K562 (cell line): ENCODE results near the gene HMGCLL1. TPM values are rescaled to one million over a fixed set of nuclear protein-coding genes. Genes with fewer than 3 reads are reported as not detected.

Source experiments
- ATAC-seq: fragments of 200-7000 bp; cut with Tn5 transposase; 3 replicates; pipeline ENCODE4 v1.9.1; 2020; ENCODE audit warnings: moderate library complexity
- BruUV-seq: library from RNA; stranded (reverse); fragments of 400-500 nt; replicated peaks from 2 replicates; lab custom pipeline; 2021; lab: Mats Ljungman, UMichigan
- CTCF ChIA-PET: fragments of 300-600 bp; formaldehyde crosslinking; extraction: SDS; loops from one replicate; lab custom pipeline; 2021; ENCODE audit warnings: low intra/inter-chr PET ratio; lab: Yijun Ruan, JAX
- POLR2A ChIA-PET: fragments of 300-600, 350-650 bp; sonication (Branson Sonifier 250); formaldehyde crosslinking; extraction: SDS; loops from one replicate; lab custom pipeline; 2021; ENCODE audit warnings: antibody characterized with exemption, inconsistent platforms; lab: Yijun Ruan, JAX
- DNase-seq, 4 experiments: peaks; one replicate each; pipeline versions ENCODE4 v3.0.0 to v3.0.0-alpha.2; 2011 to 2018; ENCODE audit warnings: low spot score in 3 of 4, mixed read lengths in 3 of 4; ENCODE audit errors: extremely low read depth in 1 of 4
- FAIRE-seq: peaks from 2 replicates; lab custom pipeline; 2011; peaks lifted over from hg19 to GRCh38; lab: Jason Lieb, UNC
- H2AFZ ChIP-seq: 2 replicates; pipeline ENCODE4 v1.6.0; 2011; ENCODE audit warnings: low read depth, low read length, control low read depth, inconsistent platforms
- H3K27ac ChIP-seq: fragments of 200-600 bp; 3 replicates; pipeline ENCODE4 v1.8.0; 2011; ENCODE audit warnings: low read depth, mild to moderate bottlenecking, control low read depth, inconsistent platforms, low read length, moderate library complexity, mixed read lengths; ENCODE audit errors: extremely low read depth
- H3K27me3 ChIP-seq, 2 experiments: fragments of 300-600 bp in 1 of 2; 2 replicates in 1 of 2; 3 replicates in 1 of 2; pipeline versions ENCODE4 v1.6.0 to v1.8.0; 2011; ENCODE audit warnings: inconsistent platforms in 2 of 2, low read length in 2 of 2, mild to moderate bottlenecking in 1 of 2, mixed read lengths in 1 of 2, moderate library complexity in 1 of 2; ENCODE audit not compliant: control insufficient read depth in 2 of 2, insufficient read depth in 2 of 2
- H3K36me3 ChIP-seq: fragments of 300-600 bp; 3 replicates; pipeline ENCODE4 v1.8.0; 2011; ENCODE audit warnings: mild to moderate bottlenecking, low read length, inconsistent platforms; ENCODE audit not compliant: control insufficient read depth, insufficient read depth
- H3K4me1 ChIP-seq, 2 experiments: fragments of 200-600 bp in 1 of 2; replicated peaks in 1 of 2; 2 replicates in 1 of 2; 3 replicates in 1 of 2; pipeline versions ENCODE4 v1.5.1 to v1.8.0; 2011; ENCODE audit warnings: inconsistent platforms in 2 of 2, low read length in 2 of 2, mild to moderate bottlenecking in 1 of 2, mixed read lengths in 1 of 2, moderate library complexity in 1 of 2; ENCODE audit not compliant: control insufficient read depth in 2 of 2, insufficient read depth in 2 of 2
- H3K4me2 ChIP-seq: 2 replicates; pipeline ENCODE4 v1.6.1; 2011; ENCODE audit warnings: low read length, control low read depth, inconsistent platforms, mixed read lengths; ENCODE audit not compliant: insufficient read depth
- H3K4me3 ChIP-seq: fragments of 200-600 bp; sonication (generic), shearing (Covaris generic); 2 replicates; pipeline ENCODE4 v1.5.1; 2016; ENCODE audit warnings: control low read depth, inconsistent platforms
- H3K79me2 ChIP-seq: fragments of 200-600 bp; 3 replicates; pipeline ENCODE4 v1.8.0; 2011; ENCODE audit warnings: low read length, inconsistent platforms; ENCODE audit not compliant: control insufficient read depth, insufficient read depth
- H3K9ac ChIP-seq, 2 experiments: 2 replicates each; pipeline versions ENCODE4 v1.6.0 to v1.6.1; 2011; ENCODE audit warnings: low read depth in 2 of 2, low read length in 2 of 2, control low read depth in 1 of 2, inconsistent platforms in 1 of 2, mild to moderate bottlenecking in 1 of 2, mixed read lengths in 1 of 2; ENCODE audit not compliant: insufficient read depth in 1 of 2
- H3K9me1 ChIP-seq: one replicate; pipeline ENCODE4 v1.6.0; 2011; ENCODE audit warnings: inconsistent platforms, mild to moderate bottlenecking, low read length, moderate library complexity; ENCODE audit not compliant: control insufficient read depth, insufficient read depth
- H3K9me3 ChIP-seq: replicated peaks from 2 replicates; pipeline ENCODE4 v1.5.1; 2011; ENCODE audit warnings: low read depth, low read length, inconsistent platforms; ENCODE audit not compliant: control insufficient read depth, insufficient read depth
- H4K20me1 ChIP-seq: replicated peaks from 2 replicates; pipeline ENCODE4 v1.6.1; 2011; ENCODE audit warnings: low read length, inconsistent platforms, mixed read lengths; ENCODE audit not compliant: control insufficient read depth, insufficient read depth
- KLF10 ChIP-seq: fragments of 250-450 bp; sonication (Bioruptor Pico); IDR thresholded peaks from 2 replicates; pipeline ENCODE4 v1.6.1; 2021; ENCODE audit warnings: matching md5 sums
- MIER1 ChIP-seq: fragments of 450-650 bp; IDR thresholded peaks from 2 replicates; pipeline ENCODE4 v1.6.1; 2016; ENCODE audit warnings: antibody characterized with exemption, mild to moderate bottlenecking, low read depth
- NFIC ChIP-seq: fragments of 450-650 bp; IDR thresholded peaks from 2 replicates; pipeline ENCODE4 v1.6.1; 2017; ENCODE audit warnings: mild to moderate bottlenecking, inconsistent platforms
- RUNX1 ChIP-seq: sonication (generic); IDR thresholded peaks from 2 replicates; pipeline ENCODE4 v1.6.1; 2016; ENCODE audit warnings: antibody characterized with exemption, low read depth
- WGBS: fragments of 100-300 bp; shearing (Covaris generic); methylation state at CpG from one replicate; pipeline ENCODE4 v1.1.6; 2016; ENCODE audit warnings: low coverage, mixed read lengths; ENCODE audit not compliant: insufficient coverage; ENCODE audit errors: missing lambda C conversion rate; 5-methylcytosine and 5-hydroxymethylcytosine counted together
- in situ Hi-C: fragments of 300-500 bp; cut with MboI; formaldehyde crosslinking; loops from 4 replicates; pipeline ENCODE4 v1.15.0; 2018; ENCODE audit warnings: inconsistent platforms, mixed read lengths
- intact Hi-C: fragments of 100-400 bp; cut with micrococcal nuclease; formaldehyde crosslinking; loops from 2 replicates; pipeline ENCODE4 v1.14.2; 2022
- polyA plus RNA-seq, 8 experiments: library from polyadenylated mRNA; depleted of rRNA in 4 of 8; stranded (reverse) in 5 of 8; unstranded in 3 of 8; fragments of >200 nt; fragmentation: Nextera tagmentation in 2 of 8; fragmentation: Illumina TruSeq in 1 of 8; extraction: Ambion mirVana in 2 of 8; extraction: Trizol in 1 of 8; gene quantifications; 2 replicates each; pipeline versions ENCODE4 v1.2.1 to v1.2.3, GENCODE V29; 2011 to 2014; ENCODE audit warnings: inconsistent platforms in 1 of 8, missing spikeins in 1 of 8
- total RNA-seq, 7 experiments: library from RNA; depleted of rRNA in 6 of 7; stranded (reverse); fragments of >200 nt in 6 of 7; fragmentation: Illumina TruSeq in 2 of 7; extraction: Trizol in 2 of 7; gene quantifications; 2 replicates each; pipeline versions ENCODE4 v1.2.1 to v1.2.3, GENCODE V29; 2011 to 2021; ENCODE audit warnings: low replicate concordance in 1 of 7
- TF ChIP-seq, protein P1 (sequence below): fragments of 250-450 bp; sonication (Bioruptor Pico); IDR thresholded peaks from 2 replicates; pipeline ENCODE4 v1.5.0; 2021
- TF ChIP-seq, protein P2 (sequence below): fragments of 250-450 bp; sonication (Bioruptor Pico); IDR thresholded peaks from 2 replicates; pipeline ENCODE4 v1.5.0; 2021; ENCODE audit warnings: mild to moderate bottlenecking, borderline replicate concordance

Gene HMGCLL1
- total and polyA plus RNA-seq, 9 of the 15 experiments (the other 6 are each of a cell fraction or from before 2014, with no cell fraction given), result not detected

DNA sequence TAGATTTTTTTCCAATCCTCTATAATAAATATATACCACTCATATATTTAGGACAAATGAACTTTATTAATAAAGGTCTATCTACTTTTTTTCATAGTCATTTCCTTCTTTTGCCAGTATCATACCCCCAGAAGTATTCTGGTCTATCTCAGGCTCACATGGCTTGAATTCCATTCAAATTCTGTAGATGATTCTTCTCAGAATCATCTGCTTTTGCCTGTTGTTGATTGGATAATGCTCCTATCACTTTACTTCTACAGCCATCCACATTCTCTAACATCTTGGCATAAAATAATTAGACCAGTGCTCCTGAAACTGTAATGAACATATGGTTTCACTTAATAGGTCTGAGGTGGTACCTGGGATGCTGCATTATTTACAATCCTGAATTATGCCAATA is 130.5 kb downstream of the HMGCLL1 start (continued):
- TF ChIP-seq, protein P1, sequence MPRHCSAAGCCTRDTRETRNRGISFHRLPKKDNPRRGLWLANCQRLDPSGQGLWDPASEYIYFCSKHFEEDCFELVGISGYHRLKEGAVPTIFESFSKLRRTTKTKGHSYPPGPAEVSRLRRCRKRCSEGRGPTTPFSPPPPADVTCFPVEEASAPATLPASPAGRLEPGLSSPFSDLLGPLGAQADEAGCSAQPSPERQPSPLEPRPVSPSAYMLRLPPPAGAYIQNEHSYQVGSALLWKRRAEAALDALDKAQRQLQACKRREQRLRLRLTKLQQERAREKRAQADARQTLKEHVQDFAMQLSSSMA, result no peak
- TF ChIP-seq RUNX1 (no peak), MIER1 (no peak), NFIC (no peak)

DNA sequence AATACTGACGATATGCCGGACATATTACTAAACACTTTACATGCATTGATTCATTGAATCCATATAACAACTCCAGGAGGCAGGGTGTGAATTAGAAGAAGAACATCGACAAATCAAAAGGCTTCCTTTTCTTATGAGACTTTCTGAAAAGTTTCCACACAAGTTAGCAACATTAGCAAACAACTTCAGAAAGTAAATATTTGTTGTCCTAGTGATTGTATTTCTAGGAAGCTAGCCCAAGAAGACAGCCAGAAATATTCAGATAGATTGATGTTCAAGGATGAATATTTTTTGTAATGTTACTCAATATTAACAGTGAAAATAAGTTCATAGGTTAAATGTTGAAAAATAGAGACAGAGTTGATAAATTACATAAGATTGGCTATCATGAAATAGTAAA is 131.1 kb downstream of the HMGCLL1 start:
- CTCF ChIA-PET, result no interaction called here
- intact Hi-C loops, result no loop called here

More for the DNA sequence above, 131.1 kb downstream of the HMGCLL1 start:
- Histone ChIP-seq H3K27me3 (no peaks in the 10 kb centered on the region), H3K4me3 (no peak overlapping the region), H3K9ac (no peak overlapping the region), H2AFZ (no peak overlapping the region), H3K27ac (no peak overlapping the region), H3K9me3 (no peaks in the 10 kb centered on the region), H3K4me2 (no peak overlapping the region), H3K79me2 (no peaks in the 10 kb centered on the region), H3K36me3 (no peaks in the 10 kb centered on the region), H3K9me1 (no peaks in the 10 kb centered on the region), H3K4me1 (no peaks in the 10 kb centered on the region), H4K20me1 (no peaks in the 10 kb centered on the region)
- BruUV-seq, result no TSS peak
- no peak for ATAC-seq
- in situ Hi-C loops, result no loop called here
- no peak for FAIRE-seq
- POLR2A ChIA-PET, result no interaction called here
- 3% methylated on average over 3 of the region's 3 CpGs for WGBS
- TF ChIP-seq KLF10 (CRISPR knock-in tag), result no peak
- TF ChIP-seq, protein P2, sequence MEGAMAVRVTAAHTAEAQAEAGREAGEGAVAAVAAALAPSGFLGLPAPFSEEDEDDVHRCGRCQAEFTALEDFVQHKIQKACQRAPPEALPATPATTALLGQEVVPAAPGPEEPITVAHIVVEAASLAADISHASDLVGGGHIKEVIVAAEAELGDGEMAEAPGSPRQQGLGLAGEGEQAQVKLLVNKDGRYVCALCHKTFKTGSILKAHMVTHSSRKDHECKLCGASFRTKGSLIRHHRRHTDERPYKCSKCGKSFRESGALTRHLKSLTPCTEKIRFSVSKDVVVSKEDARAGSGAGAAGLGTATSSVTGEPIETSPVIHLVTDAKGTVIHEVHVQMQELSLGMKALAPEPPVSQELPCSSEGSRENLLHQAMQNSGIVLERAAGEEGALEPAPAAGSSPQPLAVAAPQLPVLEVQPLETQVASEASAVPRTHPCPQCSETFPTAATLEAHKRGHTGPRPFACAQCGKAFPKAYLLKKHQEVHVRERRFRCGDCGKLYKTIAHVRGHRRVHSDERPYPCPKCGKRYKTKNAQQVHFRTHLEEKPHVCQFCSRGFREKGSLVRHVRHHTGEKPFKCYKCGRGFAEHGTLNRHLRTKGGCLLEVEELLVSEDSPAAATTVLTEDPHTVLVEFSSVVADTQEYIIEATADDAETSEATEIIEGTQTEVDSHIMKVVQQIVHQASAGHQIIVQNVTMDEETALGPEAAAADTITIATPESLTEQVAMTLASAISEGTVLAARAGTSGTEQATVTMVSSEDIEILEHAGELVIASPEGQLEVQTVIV (CRISPR knock-in tag), result no peak
- DNase-seq, result no peak
